ENCODE data around the gene ARHGDIA.
A peak's percentile ranks its signal among the peaks of the same experiment; 100 is the strongest.

Gene ARHGDIA

GRCh38 chr17:81823820-81824550, 47.2 kb downstream of the ARHGDIA start:
- no peak overlapping the region for H3K27ac ChIP-seq (ENCODE audit: low read length)
- no peaks in the 10 kb centered on the region for H3K9me3 ChIP-seq (ENCODE audit: control insufficient read depth in 1 of 2, low read length in 2 of 2)
- no peaks in the 10 kb centered on the region for H3K27me3 ChIP-seq (ENCODE audit: low read depth, low read length)
- peaks cover 0 to 23% of the 10 kb centered on the region in 2 donors for H3K36me3 ChIP-seq (ENCODE audit: control insufficient read depth in 1 of 2, insufficient read depth in 2 of 2, low read length in 2 of 2)
- H3K4me1 ChIP-seq (ENCODE audit: control insufficient read depth in 1 of 2, insufficient read depth in 2 of 2, low read length in 2 of 2) = peaks cover 4 to 17% of the 10 kb centered on the region in 2 donors
- no peak overlapping the region for H3K4me3 ChIP-seq (ENCODE audit: low read depth in 1 of 2, low read length in 2 of 2)

DNA sequence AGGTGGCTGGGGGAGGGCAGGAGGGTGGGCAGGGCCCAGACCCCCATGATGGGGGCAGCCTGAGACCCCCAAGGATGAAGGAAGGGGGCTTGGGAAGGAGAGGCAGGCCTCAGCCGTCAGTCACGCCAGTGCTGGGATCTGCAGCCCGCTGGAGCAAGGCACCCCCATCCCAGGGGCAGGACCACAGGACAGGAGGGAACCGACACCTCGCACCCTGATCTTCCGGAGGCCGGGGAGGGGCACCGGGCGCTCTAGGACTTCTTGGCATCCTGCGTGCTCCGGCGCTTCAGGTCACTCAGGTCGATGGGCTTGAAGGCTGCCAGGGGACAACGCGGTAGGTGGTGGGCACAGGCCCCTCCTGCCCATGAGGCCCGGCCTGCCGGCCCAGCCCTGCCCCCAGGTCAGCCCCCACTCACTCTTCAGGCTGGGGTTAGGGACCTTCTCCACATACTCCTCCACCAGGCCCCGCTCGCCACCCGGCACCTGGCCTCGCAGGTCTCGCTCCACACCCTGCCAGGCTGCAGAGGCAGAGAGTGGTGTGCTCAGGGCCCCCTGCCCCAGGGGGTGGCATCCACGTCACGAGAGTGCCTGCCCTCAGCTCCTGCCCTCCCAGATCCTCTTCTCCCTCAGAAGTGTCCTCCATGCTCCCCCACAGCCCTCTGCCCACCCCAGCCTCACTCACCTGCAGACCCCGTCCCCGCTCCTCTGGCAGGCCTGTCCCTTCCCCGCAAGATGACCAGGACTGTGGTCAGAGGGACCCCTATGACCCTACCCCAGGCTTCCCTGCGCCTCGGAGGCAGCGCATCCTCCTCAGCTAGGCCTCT, 47.9 kb downstream of the ARHGDIA start:
- Histone ChIP-seq H3K27me3 (ENCODE audit: low read depth, low read length) (no peaks in the 10 kb centered on the region), H3K27ac (ENCODE audit: low read length) (no peak overlapping the region), H3K4me1 (ENCODE audit: control insufficient read depth in 1 of 2, insufficient read depth in 2 of 2, low read length in 2 of 2) (peaks cover 4 to 11% of the 10 kb centered on the region in 2 donors), H3K4me3 (ENCODE audit: low read depth in 1 of 2, low read length in 2 of 2) (no peak overlapping the region), H3K9me3 (ENCODE audit: control insufficient read depth in 1 of 2, low read length in 2 of 2) (no peaks in the 10 kb centered on the region), H3K36me3 (ENCODE audit: control insufficient read depth in 1 of 2, insufficient read depth in 2 of 2, low read length in 2 of 2) (peaks cover 0 to 20% of the 10 kb centered on the region in 2 donors)

DNA sequence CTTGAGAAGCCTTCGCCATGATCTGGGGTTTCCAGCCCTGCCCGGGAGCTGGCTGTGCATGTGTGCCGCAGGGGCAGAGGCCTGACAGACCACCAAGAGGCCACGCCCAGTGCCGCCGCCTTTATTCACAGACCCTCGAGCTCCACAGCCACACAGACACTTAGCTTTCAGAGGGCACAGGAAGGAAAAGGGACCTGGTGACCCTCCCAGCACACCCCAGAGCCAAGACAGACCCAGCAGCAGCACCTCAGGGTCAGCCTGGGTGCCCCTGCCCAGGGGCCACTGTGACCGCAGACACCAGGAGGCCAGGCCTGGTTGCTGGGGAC, 48.9 kb downstream of the ARHGDIA start:
- no peaks in the 10 kb centered on the region for H3K27me3 ChIP-seq (ENCODE audit: low read depth, low read length)
- H3K4me1 ChIP-seq (ENCODE audit: control insufficient read depth in 1 of 2, insufficient read depth in 2 of 2, low read length in 2 of 2) = peaks cover 4 to 11% of the 10 kb centered on the region in 2 donors
- no peaks in the 10 kb centered on the region for H3K9me3 ChIP-seq (ENCODE audit: control insufficient read depth in 1 of 2, low read length in 2 of 2)
- H3K27ac ChIP-seq (ENCODE audit: low read length) = peak overlapping the region; percentile 87
- peaks cover 0 to 20% of the 10 kb centered on the region in 2 donors for H3K36me3 ChIP-seq (ENCODE audit: control insufficient read depth in 1 of 2, insufficient read depth in 2 of 2, low read length in 2 of 2)
- H3K4me3 ChIP-seq (ENCODE audit: low read depth in 1 of 2, low read length in 2 of 2) = no peak overlapping the region

GRCh38 chr17:81821603-81822311, 49.4 kb downstream of the ARHGDIA start:
- Histone ChIP-seq H3K4me3 (ENCODE audit: low read depth in 1 of 2, low read length in 2 of 2) (peak overlapping the region in 1 of 2 donors; percentile 7), H3K36me3 (ENCODE audit: control insufficient read depth in 1 of 2, insufficient read depth in 2 of 2, low read length in 2 of 2) (peaks cover 0 to 20% of the 10 kb centered on the region in 2 donors), H3K4me1 (ENCODE audit: control insufficient read depth in 1 of 2, insufficient read depth in 2 of 2, low read length in 2 of 2) (peaks cover 4 to 11% of the 10 kb centered on the region in 2 donors)

GRCh38 chr17:81821147-81821546, 50.0 kb downstream of the ARHGDIA start:
- Histone ChIP-seq H3K4me3 (ENCODE audit: low read depth in 1 of 2, low read length in 2 of 2) (no peak overlapping the region), H3K27ac (ENCODE audit: low read length) (no peak overlapping the region), H3K36me3 (ENCODE audit: control insufficient read depth in 1 of 2, insufficient read depth in 2 of 2, low read length in 2 of 2) (peaks cover 0 to 20% of the 10 kb centered on the region in 2 donors), H3K9me3 (ENCODE audit: control insufficient read depth in 1 of 2, low read length in 2 of 2) (no peaks in the 10 kb centered on the region), H3K27me3 (ENCODE audit: low read depth, low read length) (no peaks in the 10 kb centered on the region), H3K4me1 (ENCODE audit: control insufficient read depth in 1 of 2, insufficient read depth in 2 of 2, low read length in 2 of 2) (peaks cover 4 to 11% of the 10 kb centered on the region in 2 donors)

More at GRCh38 chr17:81821603-81822311, 49.4 kb downstream of the ARHGDIA start:
- no peaks in the 10 kb centered on the region for H3K27me3 ChIP-seq (ENCODE audit: low read depth, low read length)
- H3K27ac ChIP-seq (ENCODE audit: low read length) = peak overlapping the region; percentile 87
- H3K9me3 ChIP-seq (ENCODE audit: control insufficient read depth in 1 of 2, low read length in 2 of 2) = no peaks in the 10 kb centered on the region

DNA sequence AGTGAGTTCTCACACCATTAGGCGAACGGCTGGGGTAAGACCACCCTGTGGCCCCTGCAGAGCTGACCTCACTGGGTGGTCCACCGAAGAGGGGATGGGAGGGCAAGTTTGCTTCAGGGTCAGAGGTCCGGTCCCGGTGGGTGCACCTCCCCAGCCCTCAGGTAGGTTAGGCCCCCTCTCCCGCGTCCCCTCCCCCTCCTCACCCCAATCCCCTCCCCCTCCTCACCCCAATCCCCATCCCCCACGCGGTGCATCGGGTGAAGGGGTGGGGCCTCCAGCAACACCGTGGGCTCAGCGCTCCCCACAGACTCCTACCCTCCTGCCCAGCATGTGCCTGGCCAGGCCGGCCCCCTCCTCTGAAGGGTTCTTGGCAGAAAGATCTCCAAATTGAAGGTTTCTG, 51.4 kb downstream of the ARHGDIA start:
- Histone ChIP-seq H3K9me3 (ENCODE audit: control insufficient read depth in 1 of 2, low read length in 2 of 2) (no peaks in the 10 kb centered on the region), H3K27ac (ENCODE audit: low read length) (no peak overlapping the region), H3K4me3 (ENCODE audit: low read depth in 1 of 2, low read length in 2 of 2) (no peak overlapping the region), H3K27me3 (ENCODE audit: low read depth, low read length) (no peaks in the 10 kb centered on the region), H3K36me3 (ENCODE audit: control insufficient read depth in 1 of 2, insufficient read depth in 2 of 2, low read length in 2 of 2) (peaks cover 0 to 18% of the 10 kb centered on the region in 2 donors), H3K4me1 (ENCODE audit: control insufficient read depth in 1 of 2, insufficient read depth in 2 of 2, low read length in 2 of 2) (peaks cover 4 to 11% of the 10 kb centered on the region in 2 donors)

DNA sequence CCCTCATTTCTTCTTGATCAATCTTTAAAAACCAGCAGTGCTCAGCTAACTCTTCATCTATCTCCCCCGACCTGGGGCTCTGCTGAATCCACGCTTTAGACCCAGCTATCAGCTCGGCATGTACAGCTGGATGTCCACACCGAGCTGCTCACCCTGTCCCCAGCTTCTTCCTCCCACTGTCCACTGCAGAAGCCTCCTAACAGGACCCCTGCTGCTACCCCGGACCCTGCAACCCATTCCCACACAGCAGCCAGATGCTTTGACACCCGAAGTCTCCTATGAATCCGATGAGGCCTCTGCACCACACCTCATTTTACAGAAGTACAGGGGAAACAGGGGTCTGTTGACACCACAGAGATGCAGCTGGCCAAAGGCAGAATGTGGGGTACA, 53.4 kb downstream of the ARHGDIA start:
- H3K9me3 ChIP-seq (ENCODE audit: control insufficient read depth in 1 of 2, low read length in 2 of 2) = no peaks in the 10 kb centered on the region
- H3K4me3 ChIP-seq (ENCODE audit: low read depth in 1 of 2, low read length in 2 of 2) = no peak overlapping the region
- H3K4me1 ChIP-seq (ENCODE audit: control insufficient read depth in 1 of 2, insufficient read depth in 2 of 2, low read length in 2 of 2) = peaks cover 4 to 11% of the 10 kb centered on the region in 2 donors
- H3K27me3 ChIP-seq (ENCODE audit: low read depth, low read length) = no peaks in the 10 kb centered on the region
- H3K27ac ChIP-seq (ENCODE audit: low read length) = no peak overlapping the region
- H3K36me3 ChIP-seq (ENCODE audit: control insufficient read depth in 1 of 2, insufficient read depth in 2 of 2, low read length in 2 of 2) = no peaks in the 10 kb centered on the region

Data from muscle layer of duodenum (tissue), 2 donors.